ENCODE data around the gene CAT.

- no peak for TF ChIP-seq CTCF (IDR thresholded peaks at IDR 0.05)
- TF ChIP-seq POLR2A (IDR thresholded peaks at IDR 0.05; ENCODE audit: low read depth) = no peak
Observed at GRCh38 chr11:34403431-34403830, 35.3 kb upstream of the CAT start.
